HTERT RPE-1 (cell line): ENCODE results near the gene BTK.

ENCODE experiments used
- in situ Hi-C: fragments of 300-500 bp; cut with MboI; formaldehyde crosslinking; loops from 4 replicates; pipeline ENCODE4 v1.14.3; 2020; ENCODE audit warnings: low sequenced_read_pairs

BTK gene

GRCh38 chrX:101393530-101394305 is 7.7 kb upstream of the BTK start:
- in situ Hi-C loops, result no loop called here

GRCh38 chrX:101391831-101392230 is 5.8 kb upstream of the BTK start:
- in situ Hi-C loops, result no loop called here

GRCh38 chrX:101390664-101391525 is 4.9 kb upstream of the BTK start, which contains the start of gene RPL36A:
Gene RPL36A (plus strand): TSS chrX:101391011. CDS start chrX:101391044, 33 bp downstream.
- in situ Hi-C loops, result no loop called here

GRCh38 chrX:101388604-101389003 is 2.6 kb upstream of the BTK start:
- in situ Hi-C loops, result no loop called here

- in situ Hi-C loops, result no loop called here
These were observed 523 bp upstream of the BTK start for GRCh38 chrX:101386542-101386885.

GRCh38 chrX:101385026-101385684 is 836 bp downstream of the BTK start:
- in situ Hi-C loops, result no loop called here

- in situ Hi-C loops, result no loop called here
These were observed 2.2 kb downstream of the BTK start for GRCh38 chrX:101383679-101384205.

GRCh38 chrX:101377547-101377946 is 8.4 kb downstream of the BTK start:
- in situ Hi-C loops, result no loop called here

GRCh38 chrX:101370888-101371504 is 15.0 kb downstream of the BTK start:
- in situ Hi-C loops, result no loop called here

- in situ Hi-C loops, result no loop called here
These were observed 16.3 kb downstream of the BTK start for GRCh38 chrX:101369687-101370086.

GRCh38 chrX:101368800-101369199 is 17.2 kb downstream of the BTK start:
- in situ Hi-C loops, result no loop called here

GRCh38 chrX:101365301-101365795 is 20.6 kb downstream of the BTK start:
- in situ Hi-C loops, result no loop called here

- in situ Hi-C loops, result no loop called here
These were observed 23.2 kb downstream of the BTK start for GRCh38 chrX:101362757-101363156.

- in situ Hi-C loops, result no loop called here
These were observed 23.9 kb downstream of the BTK start for GRCh38 chrX:101362116-101362515.

GRCh38 chrX:101360390-101360789 is 25.6 kb downstream of the BTK start:
- in situ Hi-C loops, result no loop called here

GRCh38 chrX:101359966-101360365 is 26.0 kb downstream of the BTK start:
- in situ Hi-C loops, result no loop called here

GRCh38 chrX:101357166-101357795 is 28.7 kb downstream of the BTK start:
- in situ Hi-C loops, result no loop called here

- in situ Hi-C loops, result no loop called here
These were observed 36.8 kb downstream of the BTK start for GRCh38 chrX:101349193-101349562.

- in situ Hi-C loops, result no loop called here
These were observed 37.4 kb downstream of the BTK start, which contains the start of gene TIMM8A for GRCh38 chrX:101348452-101349192. Gene TIMM8A (minus strand): TSS chrX:101348742. CDS start chrX:101348664, 78 bp downstream.
